ENCODE results near the gene FXYD1. TPM values are rescaled to one million over a fixed set of nuclear protein-coding genes. Genes with fewer than 3 reads are reported as not detected.

Gene FXYD1
- total and polyA plus RNA-seq, 2 of the 8 experiments (the other 6 are each of a cell fraction or from before 2014, with no cell fraction given), result 1.6 to 8.1 TPM

- TF ChIP-seq EP300 (IDR thresholded peaks at IDR 0.05; ENCODE audit: borderline replicate concordance in 1 of 2, low read depth in 2 of 2, low read length in 2 of 2), result peak in 1 of 2 experiments; percentile 44; a peak in 1 of 3 replicates
- no peak for TF ChIP-seq NANOG (IDR thresholded peaks at IDR 0.05; ENCODE audit: insufficient read depth, low read depth, low read length, poor library complexity, severe bottlenecking)
- no peak for TF ChIP-seq RXRA (IDR thresholded peaks at IDR 0.05; ENCODE audit: insufficient read depth, low read depth, low read length)
- TF ChIP-seq E2F6 (IDR thresholded peaks at IDR 0.05), result 0 out of 2 replicates have a peak, but pooled peaks have one; percentile 15
- TF ChIP-seq KDM1A (IDR thresholded peaks at IDR 0.05; ENCODE audit: borderline replicate concordance, low read length), result no peak
- TF ChIP-seq GTF2F1 (IDR thresholded peaks at IDR 0.05; ENCODE audit: borderline replicate concordance, low read depth, low read length), result no peak
- TF ChIP-seq PHF8 (conservative IDR thresholded peaks at IDR 0.05; ENCODE audit: low read depth, low read length), result no peak
- TF ChIP-seq ASH2L (IDR thresholded peaks at IDR 0.05; ENCODE audit: low read length), result peak; percentile 56
- no peak for TF ChIP-seq RFX5 (IDR thresholded peaks at IDR 0.05; ENCODE audit: borderline replicate concordance, low read depth, low read length)
- TF ChIP-seq RNF2 (IDR thresholded peaks at IDR 0.05; ENCODE audit: borderline replicate concordance, low read depth, low read length, missing control alignments, poor library complexity, severe bottlenecking), result no peak
- no peak for TF ChIP-seq JUN (IDR thresholded peaks at IDR 0.05; ENCODE audit: low read depth, low read length)
- 0 out of 2 replicates have a peak, but pooled peaks have one; percentile 22 for TF ChIP-seq MAX (IDR thresholded peaks at IDR 0.05)
- no peak for TF ChIP-seq CBX8 (IDR thresholded peaks at IDR 0.05; ENCODE audit: borderline replicate concordance, low read depth, low read length)
- TF ChIP-seq BRCA1 (IDR thresholded peaks at IDR 0.05; ENCODE audit: low read depth, low read length), result no peak
- 0 out of 4 replicates have a peak, but pooled peaks of 1 of the 2 experiments have one; percentile 13 for TF ChIP-seq HDAC2 (IDR thresholded peaks at IDR 0.05; ENCODE audit: borderline replicate concordance in 1 of 2, low read depth in 2 of 2, low read length in 2 of 2)
- TF ChIP-seq SP2 (IDR thresholded peaks at IDR 0.05; ENCODE audit: low read length), result no peak
- no peak for TF ChIP-seq SRF (IDR thresholded peaks at IDR 0.05; ENCODE audit: low read depth, low read length)
- peak; percentile 23; the same call in 1 of the 2 replicates for TF ChIP-seq CREB1 (IDR thresholded peaks at IDR 0.05)
- TF ChIP-seq SP1 (IDR thresholded peaks at IDR 0.05; ENCODE audit: low read depth, low read length), result no peak
- no peak for TF ChIP-seq JUND (IDR thresholded peaks at IDR 0.05; ENCODE audit: low read length)
- peak; percentile 38 to 57; a peak in 3 of 4 replicates for TF ChIP-seq RAD21 (IDR thresholded peaks at IDR 0.05 in 1 of 2, conservative IDR thresholded peaks at IDR 0.05 in 1 of 2; ENCODE audit: low read depth in 2 of 2, low read length in 2 of 2)
Measured at GRCh38 chr19:35153701-35154524, 15.3 kb downstream of the FXYD1 start (continued).

Data from H1 (cell line).